Thymus (tissue), 11 donors: ENCODE data around the gene CCL3. TPM values are rescaled to one million over a fixed set of nuclear protein-coding genes. Genes with fewer than 3 reads are reported as not detected.

ENCODE experiments used
- DNase-seq, 9 donors: peaks; one replicate each; pipeline ENCODE4 v3.0.0-alpha.2; 2013; ENCODE audit warnings: low spot score in 9 of 9, low read depth in 6 of 9, missing footprints in 1 of 9
- H3K27ac ChIP-seq, 2 donors: one replicate each; pipeline ENCODE4 v1.5.1; 2013; ENCODE audit warnings: control low read depth in 1 of 2, low read depth in 1 of 2, low read length in 1 of 2, mild to moderate bottlenecking in 1 of 2, moderate library complexity in 1 of 2
- H3K27me3 ChIP-seq, 2 donors: one replicate each; pipeline ENCODE4 v1.5.1; 2013; ENCODE audit warnings: low read length in 1 of 2; ENCODE audit not compliant: control insufficient read depth in 2 of 2, insufficient read depth in 1 of 2
- H3K36me3 ChIP-seq, 2 donors: one replicate each; pipeline ENCODE4 v1.5.1; 2013; ENCODE audit warnings: low read length in 1 of 2, mild to moderate bottlenecking in 1 of 2, moderate library complexity in 1 of 2; ENCODE audit not compliant: control insufficient read depth in 2 of 2, insufficient read depth in 2 of 2
- H3K4me1 ChIP-seq, 2 donors: one replicate each; pipeline ENCODE4 v1.5.1; 2013; ENCODE audit warnings: low read length in 2 of 2; ENCODE audit not compliant: control insufficient read depth in 2 of 2, insufficient read depth in 2 of 2
- H3K4me3 ChIP-seq, 2 donors: one replicate each; pipeline ENCODE4 v1.5.1; 2013; ENCODE audit warnings: low read length in 2 of 2, control low read depth in 1 of 2, mild to moderate bottlenecking in 1 of 2
- H3K9me3 ChIP-seq, 2 donors: one replicate each; pipeline ENCODE4 v1.5.1; 2013; ENCODE audit warnings: low read length in 1 of 2, mild to moderate bottlenecking in 1 of 2; ENCODE audit not compliant: control insufficient read depth in 2 of 2, insufficient read depth in 1 of 2
- WGBS: extraction: QIAGEN DNeasy Blood & Tissue Kit; methylation state at CpG from one replicate; pipeline ENCODE4 v1.1.7; 2013; 5-methylcytosine and 5-hydroxymethylcytosine counted together
- polyA plus RNA-seq: library from polyadenylated mRNA; stranded (reverse); fragments of 200-250 nt; gene quantifications from one replicate; pipeline ENCODE4 v1.2.3, GENCODE V29; 2013
- total RNA-seq: library from RNA; stranded (reverse); fragments of 120-200 nt; gene quantifications from one replicate; pipeline ENCODE4 v1.2.4, GENCODE V29; 2013
- donor health status: healthy.

CCL3 gene
- total and polyA plus RNA-seq, 2 donors, result 15.9 to 38.5 TPM

- no peaks in the 10 kb centered on the region for H3K9me3 ChIP-seq
- no peaks in the 10 kb centered on the region for H3K27me3 ChIP-seq
- no peaks in the 10 kb centered on the region for H3K36me3 ChIP-seq
- H3K4me1 ChIP-seq, result no peaks in the 10 kb centered on the region
- no peak within 1 kb of the TSS for H3K27ac ChIP-seq
- no peak for DNase-seq
- 89% methylated on average over 5 of the region's 5 CpGs for WGBS
- no peak within 1 kb of the TSS for H3K4me3 ChIP-seq
These were observed 26.0 kb downstream of the CCL3 start, which contains the start of gene CCL18 for GRCh38 chr17:36063786-36064541. Gene CCL18, plus strand, starts transcription at chr17:36064272. Its CDS starts 71 bp downstream, at chr17:36064343.

- Histone ChIP-seq H3K36me3 (no peaks in the 10 kb centered on the region), H3K4me1 (no peaks in the 10 kb centered on the region), H3K27me3 (no peaks in the 10 kb centered on the region), H3K4me3 (no peak overlapping the region), H3K27ac (no peak overlapping the region), H3K9me3 (no peaks in the 10 kb centered on the region)
- no peak for DNase-seq
- 97% methylated on average over 2 of the region's 2 CpGs for WGBS
These were observed 29.1 kb downstream of the CCL3 start for GRCh38 chr17:36060816-36061215.

DNA sequence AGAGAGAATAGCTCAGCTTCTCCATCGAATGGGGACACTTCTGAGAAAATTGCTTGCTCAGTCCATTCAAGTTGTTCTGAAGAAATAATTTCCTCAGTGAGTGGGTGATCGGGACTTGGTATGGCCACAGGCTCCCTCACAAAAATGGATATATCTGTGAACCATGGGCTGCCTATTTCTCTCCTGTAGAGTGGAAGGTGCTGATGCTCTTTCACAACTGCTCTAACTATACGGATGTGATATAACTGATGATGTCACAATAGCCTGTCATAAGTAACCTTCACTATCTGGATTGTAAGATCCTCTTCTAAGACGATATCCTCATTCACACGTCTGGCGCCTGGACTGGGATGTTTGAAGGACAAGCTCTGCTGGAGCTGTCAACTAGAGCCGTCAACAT is 30.5 kb downstream of the CCL3 start:
- H3K4me3 ChIP-seq, result no peak overlapping the region
- WGBS, result 97% methylated on average over 7 of the region's 7 CpGs
- no peaks in the 10 kb centered on the region for H3K4me1 ChIP-seq
- no peaks in the 10 kb centered on the region for H3K9me3 ChIP-seq
- H3K27ac ChIP-seq, result no peak overlapping the region
- no peaks in the 10 kb centered on the region for H3K27me3 ChIP-seq
- DNase-seq, result no peak
- no peaks in the 10 kb centered on the region for H3K36me3 ChIP-seq

- Histone ChIP-seq H3K27ac (no peak overlapping the region), H3K9me3 (no peaks in the 10 kb centered on the region), H3K4me3 (no peak overlapping the region), H3K36me3 (no peaks in the 10 kb centered on the region), H3K4me1 (no peaks in the 10 kb centered on the region), H3K27me3 (no peaks in the 10 kb centered on the region)
- no peak for DNase-seq
These were observed 32.0 kb downstream of the CCL3 start for GRCh38 chr17:36057911-36058310.

- 92% methylated on average over 4 of the region's 4 CpGs for WGBS
- Histone ChIP-seq H3K4me3 (no peak overlapping the region), H3K36me3 (no peaks in the 10 kb centered on the region), H3K4me1 (no peaks in the 10 kb centered on the region), H3K27me3 (no peaks in the 10 kb centered on the region), H3K27ac (no peak overlapping the region), H3K9me3 (no peaks in the 10 kb centered on the region)
- DNase-seq, result no peak
These were observed 33.9 kb downstream of the CCL3 start for GRCh38 chr17:36055921-36056520.

GRCh38 chr17:36055171-36055570 is 34.8 kb downstream of the CCL3 start:
- Histone ChIP-seq H3K4me3 (no peak overlapping the region), H3K9me3 (no peaks in the 10 kb centered on the region), H3K27ac (no peak overlapping the region), H3K36me3 (no peaks in the 10 kb centered on the region), H3K4me1 (no peaks in the 10 kb centered on the region), H3K27me3 (no peaks in the 10 kb centered on the region)
- WGBS, result 99% methylated on average over 2 of the region's 2 CpGs
- DNase-seq, result no peak

- H3K36me3 ChIP-seq, result no peaks in the 10 kb centered on the region
- WGBS, result 97% methylated on average over 2 of the region's 2 CpGs
- no peak overlapping the region for H3K4me3 ChIP-seq
- no peaks in the 10 kb centered on the region for H3K4me1 ChIP-seq
- H3K27me3 ChIP-seq, result no peaks in the 10 kb centered on the region
- H3K27ac ChIP-seq, result no peak overlapping the region
- DNase-seq, result no peak
- peaks cover 0 to 12% of the 10 kb centered on the region in 2 donors for H3K9me3 ChIP-seq
These were observed 40.3 kb downstream of the CCL3 start for GRCh38 chr17:36049643-36050042.

DNA sequence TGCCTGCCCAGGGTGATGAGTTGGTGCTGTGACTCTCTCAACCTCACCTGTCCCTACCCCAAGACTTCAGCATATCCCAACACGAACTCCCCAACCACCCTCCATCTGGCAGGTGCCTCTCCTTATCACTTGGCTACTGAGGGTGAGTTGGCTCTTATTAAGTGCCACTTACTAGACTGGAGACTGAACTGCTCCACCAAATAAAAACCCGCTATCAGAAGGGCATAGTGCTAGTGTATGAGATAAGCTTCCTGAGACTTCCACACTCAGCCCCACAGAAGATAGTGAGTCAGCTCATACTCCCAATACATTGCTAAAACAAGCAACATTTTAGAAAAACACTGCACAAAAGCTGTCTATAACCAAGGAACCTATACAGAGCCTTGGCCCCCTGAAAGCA is 41.9 kb downstream of the CCL3 start:
- H3K4me1 ChIP-seq, result no peaks in the 10 kb centered on the region
- DNase-seq, result no peak
- H3K27ac ChIP-seq, result no peak overlapping the region
- 92% methylated on average over 2 of the region's 2 CpGs for WGBS
- no peaks in the 10 kb centered on the region for H3K36me3 ChIP-seq
- no peak overlapping the region for H3K4me3 ChIP-seq
- H3K9me3 ChIP-seq, result peaks cover 0 to 12% of the 10 kb centered on the region in 2 donors
- no peaks in the 10 kb centered on the region for H3K27me3 ChIP-seq
